Measurements from ENCODE around the gene MON2. TPM values are rescaled to one million over a fixed set of nuclear protein-coding genes. Genes with fewer than 3 reads are reported as not detected.

MON2 gene
- total RNA-seq, 2 experiments from 2014 or later: 29.2 to 29.8 TPM

DNA sequence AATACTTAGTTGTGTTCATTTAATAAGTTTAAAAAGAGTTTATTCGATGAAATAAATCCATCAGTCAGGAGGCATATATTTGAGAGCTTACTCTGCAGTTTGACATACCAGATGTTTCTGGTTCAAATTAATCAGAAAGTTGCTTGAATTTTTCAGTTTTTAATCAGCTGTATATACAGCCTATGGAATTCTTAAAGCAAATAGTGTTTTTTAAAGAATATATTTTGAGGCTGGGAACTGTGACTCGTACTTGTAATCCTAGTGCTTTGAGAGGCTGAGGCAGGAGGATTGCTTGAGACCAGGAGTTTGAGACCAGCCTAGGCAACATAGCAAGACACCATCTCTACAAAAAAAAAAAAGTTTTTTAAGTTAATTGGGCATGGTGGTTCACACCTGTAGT is 112.1 kb downstream of the MON2 start:
- H3K27me3 Mint-ChIP-seq (ENCODE audit: low read depth): no peaks in the 10 kb centered on the region
- no peak overlapping the region for H3K27ac Mint-ChIP-seq
- no peak overlapping the region for H3K4me3 Mint-ChIP-seq
- H3K4me1 Mint-ChIP-seq (ENCODE audit: low read depth): no peaks in the 10 kb centered on the region
- intact Hi-C loops (cut with micrococcal nuclease): no loop called here
- CTCF ChIA-PET: interaction anchor here (5.8 kb wide), 1 partner anchor 218 kb away, joined by 96 read pairs; no protein-coding TSS in a partner anchor
- no peak for DNase-seq
- H3K9me3 Mint-ChIP-seq: no peaks in the 10 kb centered on the region
- H3K36me3 Mint-ChIP-seq (ENCODE audit: low read depth): peaks cover 15% of the 10 kb centered on the region

DNA sequence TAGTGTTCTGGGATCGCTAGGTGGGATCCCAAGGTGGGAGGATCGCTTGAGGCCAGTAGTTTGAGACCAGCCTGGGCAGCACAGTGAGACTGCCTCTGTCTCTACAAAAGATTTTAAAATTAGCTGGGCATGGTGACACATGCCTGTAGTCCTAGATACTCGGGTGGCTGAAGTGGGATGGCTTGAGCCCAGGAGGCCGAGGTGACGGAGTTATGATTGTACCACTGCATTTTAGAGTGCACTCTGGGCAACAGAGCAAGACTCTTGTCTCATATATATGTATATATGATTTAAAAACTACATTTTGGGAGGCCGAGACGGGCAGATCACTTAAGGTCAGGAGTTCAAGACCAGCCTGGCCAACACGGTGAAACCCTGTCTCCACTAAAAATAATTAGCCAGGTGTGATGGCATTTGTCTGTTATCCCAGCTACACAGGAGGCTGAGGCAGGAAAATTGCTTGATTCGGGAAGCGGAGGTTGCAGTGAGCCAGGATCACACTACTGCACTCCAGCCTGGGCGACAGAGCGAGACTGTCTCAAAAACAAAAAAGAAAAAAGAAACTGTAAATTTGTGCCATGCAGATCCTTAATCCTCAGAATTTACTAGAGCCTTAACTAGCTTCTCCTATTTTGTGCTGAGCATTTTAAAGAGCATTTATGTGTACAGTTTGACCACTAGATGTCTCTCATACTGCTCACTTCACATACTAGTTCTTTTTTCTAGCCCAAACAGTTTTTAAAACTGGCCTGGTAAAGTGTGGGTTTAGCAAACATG is 114.8 kb downstream of the MON2 start:
- CTCF ChIA-PET: interaction anchor here (0.6 to 5.8 kb wide), 13 partner anchors 13 to 239 kb away, joined by 3 to 96 read pairs (median 3); no protein-coding TSS in a partner anchor
- no peak overlapping the region for H3K4me3 Mint-ChIP-seq
- no peak for DNase-seq
- H3K9me3 Mint-ChIP-seq: no peaks in the 10 kb centered on the region
- intact Hi-C loops (cut with micrococcal nuclease): loop anchor here (1.0 to 5.0 kb wide), 3 partner anchors 59 to 213 kb away; no protein-coding TSS in a partner anchor
- H3K36me3 Mint-ChIP-seq (ENCODE audit: low read depth): peaks cover 5% of the 10 kb centered on the region
- no peak overlapping the region for H3K27ac Mint-ChIP-seq
- no peaks in the 10 kb centered on the region for H3K4me1 Mint-ChIP-seq (ENCODE audit: low read depth)
- H3K27me3 Mint-ChIP-seq (ENCODE audit: low read depth): no peaks in the 10 kb centered on the region

DNA sequence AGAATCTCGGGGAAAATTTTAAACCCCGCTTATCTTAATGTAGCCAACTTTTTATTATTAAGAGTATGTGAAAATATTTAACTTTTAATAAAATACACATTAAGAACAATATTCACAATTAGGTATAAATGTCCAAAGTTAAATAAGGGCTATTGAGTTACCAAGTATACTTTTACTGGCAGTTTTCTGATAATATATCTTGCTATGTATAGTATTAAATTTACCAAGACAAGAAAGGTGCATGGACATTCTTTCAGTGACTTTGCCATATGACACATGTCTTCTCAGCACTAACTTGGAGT is 115.4 kb downstream of the MON2 start:
- Mint-ChIP-seq H3K4me1 (ENCODE audit: low read depth) (no peaks in the 10 kb centered on the region), H3K36me3 (ENCODE audit: low read depth) (peaks cover 8% of the 10 kb centered on the region), H3K27me3 (ENCODE audit: low read depth) (no peaks in the 10 kb centered on the region), H3K4me3 (no peak overlapping the region), H3K9me3 (no peaks in the 10 kb centered on the region), H3K27ac (no peak overlapping the region)
- CTCF ChIA-PET: interaction anchor here (0.6 to 5.8 kb wide), 10 partner anchors 13 to 221 kb away, joined by 3 to 96 read pairs (median 3); no protein-coding TSS in a partner anchor
- no peak for DNase-seq
- intact Hi-C loops (cut with micrococcal nuclease): loop anchor here (5.0 kb wide), 1 partner anchor 60 kb away; no protein-coding TSS in a partner anchor

DNA sequence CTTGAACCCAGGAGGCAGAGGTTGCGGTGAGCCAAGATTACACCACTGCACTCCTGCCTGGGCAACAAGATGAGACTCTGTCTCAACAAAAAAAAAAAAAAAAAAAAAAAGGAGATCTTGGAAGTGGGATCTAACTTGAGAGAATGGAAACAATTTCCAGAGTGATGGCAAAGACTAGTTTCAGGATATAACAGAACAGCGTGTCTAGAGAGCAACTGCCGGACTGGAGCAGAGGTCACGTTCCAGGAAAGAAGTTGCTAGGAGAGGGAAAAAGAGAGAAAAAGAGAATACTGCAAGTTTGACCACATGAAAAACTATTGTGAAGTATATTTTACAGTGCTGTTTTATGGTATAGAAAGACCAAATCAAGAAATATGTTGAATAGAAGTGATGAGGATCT is 118.0 kb downstream of the MON2 start:
- no peak for DNase-seq
- intact Hi-C loops (cut with micrococcal nuclease): loop anchor here (5.0 kb wide), 1 partner anchor 62 kb away; no protein-coding TSS in a partner anchor
- Mint-ChIP-seq H3K36me3 (ENCODE audit: low read depth) (peaks cover 14% of the 10 kb centered on the region), H3K4me1 (ENCODE audit: low read depth) (no peaks in the 10 kb centered on the region), H3K27me3 (ENCODE audit: low read depth) (no peaks in the 10 kb centered on the region), H3K27ac (no peak overlapping the region), H3K9me3 (no peaks in the 10 kb centered on the region), H3K4me3 (no peak overlapping the region)
- CTCF ChIA-PET: interaction anchor here (0.7 to 1.7 kb wide), 4 partner anchors 146 to 213 kb away, joined by 3 to 4 read pairs (median 3); no protein-coding TSS in a partner anchor

DNA sequence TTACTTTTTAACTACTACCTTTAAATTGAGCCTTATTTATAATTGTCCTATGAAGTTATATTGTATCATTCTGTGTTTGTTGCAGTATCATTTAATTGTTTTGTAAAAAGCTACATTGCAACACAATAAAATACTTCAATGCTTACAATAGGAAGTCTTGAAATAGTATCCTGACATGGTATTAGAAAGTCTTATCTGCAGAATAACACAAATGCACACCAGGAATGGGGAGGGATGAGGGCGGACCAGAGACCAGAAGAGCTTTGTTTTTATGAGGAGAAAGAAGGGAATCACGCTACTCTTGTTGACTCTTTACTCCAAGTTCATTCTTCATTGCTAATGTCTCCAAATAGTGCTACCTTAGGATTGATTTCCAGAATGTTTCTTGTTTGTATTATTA is 120.2 kb downstream of the MON2 start:
- Mint-ChIP-seq H3K9me3 (no peaks in the 10 kb centered on the region), H3K4me1 (ENCODE audit: low read depth) (no peaks in the 10 kb centered on the region), H3K36me3 (ENCODE audit: low read depth) (peaks cover 18% of the 10 kb centered on the region), H3K27ac (no peak overlapping the region), H3K4me3 (no peak overlapping the region), H3K27me3 (ENCODE audit: low read depth) (no peaks in the 10 kb centered on the region)
- intact Hi-C loops (cut with micrococcal nuclease): no loop called here
- CTCF ChIA-PET: interaction anchor here (0.6 to 1.2 kb wide), 2 partner anchors 91 to 213 kb away, joined by 3 read pairs; no protein-coding TSS in a partner anchor
- DNase-seq: no peak

DNA sequence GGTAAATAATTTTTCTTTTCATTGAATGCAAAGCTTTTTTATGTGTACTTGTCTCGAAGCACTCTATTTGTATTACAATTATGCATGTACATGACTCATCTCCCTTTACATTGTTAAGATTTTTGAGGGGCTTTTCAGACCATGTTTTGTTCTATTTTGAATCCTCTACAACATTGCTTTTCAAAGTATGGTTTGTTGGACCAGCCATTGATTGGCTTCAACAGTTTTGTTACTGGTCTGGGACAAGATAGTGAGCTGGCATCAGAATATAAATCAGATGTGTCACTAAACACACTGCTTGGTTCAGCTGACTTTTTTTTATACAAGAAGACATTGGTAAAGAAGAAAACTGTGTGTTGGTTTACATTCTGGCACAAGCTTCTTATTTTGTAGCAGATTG is 122.3 kb downstream of the MON2 start:
- CTCF ChIA-PET: no interaction called here
- Mint-ChIP-seq H3K27me3 (ENCODE audit: low read depth) (no peaks in the 10 kb centered on the region), H3K36me3 (ENCODE audit: low read depth) (peaks cover 18% of the 10 kb centered on the region), H3K9me3 (no peaks in the 10 kb centered on the region), H3K27ac (no peak overlapping the region), H3K4me1 (ENCODE audit: low read depth) (no peaks in the 10 kb centered on the region), H3K4me3 (no peak overlapping the region)
- DNase-seq: no peak
- intact Hi-C loops (cut with micrococcal nuclease): no loop called here

DNA sequence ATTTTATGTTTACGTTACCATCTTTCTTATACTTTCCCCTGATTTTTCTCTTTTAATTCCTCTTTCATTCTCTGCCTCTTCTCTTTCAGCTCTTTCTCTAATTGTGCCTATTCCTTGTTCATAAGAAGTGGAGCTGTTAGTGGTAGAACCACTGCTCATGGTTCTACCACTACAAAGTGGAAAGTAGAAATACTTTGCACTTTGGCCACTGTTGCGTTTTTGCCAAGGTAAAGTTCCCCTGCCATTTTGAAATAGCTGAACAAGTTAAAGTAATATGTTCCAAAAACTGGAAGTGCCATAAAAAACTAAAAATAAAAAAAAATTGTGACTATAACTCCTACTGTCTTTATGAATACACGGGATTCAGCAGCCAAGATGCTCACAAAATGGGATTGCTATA is 130.6 kb downstream of the MON2 start:
- DNase-seq: no peak
- Mint-ChIP-seq H3K27ac (no peak overlapping the region), H3K9me3 (no peaks in the 10 kb centered on the region), H3K4me3 (no peak overlapping the region), H3K4me1 (ENCODE audit: low read depth) (peaks cover 6% of the 10 kb centered on the region), H3K27me3 (ENCODE audit: low read depth) (no peaks in the 10 kb centered on the region), H3K36me3 (ENCODE audit: low read depth) (peaks cover 4% of the 10 kb centered on the region)
- CTCF ChIA-PET: no interaction called here
- intact Hi-C loops (cut with micrococcal nuclease): no loop called here

DNA sequence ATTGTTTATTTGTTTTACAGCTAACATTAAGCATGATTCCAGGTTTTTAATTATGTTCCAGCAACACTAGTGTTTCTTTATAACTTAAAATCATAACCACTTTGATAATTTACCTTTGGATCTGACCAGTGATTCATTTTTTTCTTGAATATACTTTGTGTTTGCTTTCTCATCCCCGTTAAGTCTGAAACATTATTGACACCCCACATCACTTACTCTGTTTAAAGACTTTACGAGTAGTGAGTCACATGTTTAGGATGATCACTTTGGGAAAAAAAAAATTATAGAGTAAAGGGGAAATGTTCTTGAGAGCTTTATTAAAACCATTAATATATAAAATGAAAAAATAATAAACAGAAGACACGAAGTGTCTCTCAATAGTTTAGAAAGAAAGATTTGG is 132.2 kb downstream of the MON2 start:
- Mint-ChIP-seq H3K27ac (no peak overlapping the region), H3K27me3 (ENCODE audit: low read depth) (no peaks in the 10 kb centered on the region), H3K4me1 (ENCODE audit: low read depth) (peaks cover 6% of the 10 kb centered on the region), H3K4me3 (no peak overlapping the region), H3K36me3 (ENCODE audit: low read depth) (no peaks in the 10 kb centered on the region), H3K9me3 (no peaks in the 10 kb centered on the region)
- CTCF ChIA-PET: interaction anchor here (0.7 to 1.4 kb wide), 2 partner anchors 87 to 164 kb away, joined by 3 read pairs; no protein-coding TSS in a partner anchor
- intact Hi-C loops (cut with micrococcal nuclease): no loop called here
- DNase-seq: no peak

DNA sequence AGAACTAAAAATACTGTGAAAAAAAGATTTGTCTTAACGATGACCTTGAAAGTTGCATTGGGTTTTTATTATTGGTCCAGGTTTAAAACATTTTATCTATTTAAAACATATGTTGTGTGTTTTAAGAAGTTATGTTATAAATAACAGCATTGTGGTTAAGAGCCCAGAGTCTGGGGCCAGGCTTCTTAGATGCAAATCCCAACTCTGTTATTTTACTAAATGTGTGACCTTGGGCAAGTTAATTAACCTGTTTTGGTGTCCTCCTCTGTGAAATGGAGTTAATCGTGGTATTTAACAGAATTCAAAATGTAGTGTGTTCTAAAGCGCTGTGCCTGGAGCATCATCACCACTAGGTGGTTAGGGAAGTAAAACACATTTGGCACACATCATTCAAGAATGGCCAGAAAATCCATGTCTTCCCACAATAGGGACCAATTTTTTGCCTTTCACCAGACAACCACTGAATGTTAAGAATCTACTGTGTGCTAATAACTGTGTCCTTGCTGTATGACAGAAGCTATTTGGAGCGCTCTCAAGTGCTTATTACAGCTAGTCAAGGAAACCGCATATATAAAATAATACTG is 133.3 kb downstream of the MON2 start:
- Mint-ChIP-seq H3K9me3 (no peaks in the 10 kb centered on the region), H3K4me3 (no peak overlapping the region), H3K27ac (no peak overlapping the region), H3K4me1 (ENCODE audit: low read depth) (peaks cover 15% of the 10 kb centered on the region), H3K27me3 (ENCODE audit: low read depth) (no peaks in the 10 kb centered on the region), H3K36me3 (ENCODE audit: low read depth) (no peaks in the 10 kb centered on the region)
- intact Hi-C loops (cut with micrococcal nuclease): loop anchor here (10.0 kb wide), 1 partner anchor 1175 kb away; the partner anchor contains the start of gene RXYLT1
- CTCF ChIA-PET: interaction anchor here (1.0 to 1.4 kb wide), 2 partner anchors 165 kb away, joined by 3 to 4 read pairs; no protein-coding TSS in a partner anchor
- DNase-seq: no peak

DNA sequence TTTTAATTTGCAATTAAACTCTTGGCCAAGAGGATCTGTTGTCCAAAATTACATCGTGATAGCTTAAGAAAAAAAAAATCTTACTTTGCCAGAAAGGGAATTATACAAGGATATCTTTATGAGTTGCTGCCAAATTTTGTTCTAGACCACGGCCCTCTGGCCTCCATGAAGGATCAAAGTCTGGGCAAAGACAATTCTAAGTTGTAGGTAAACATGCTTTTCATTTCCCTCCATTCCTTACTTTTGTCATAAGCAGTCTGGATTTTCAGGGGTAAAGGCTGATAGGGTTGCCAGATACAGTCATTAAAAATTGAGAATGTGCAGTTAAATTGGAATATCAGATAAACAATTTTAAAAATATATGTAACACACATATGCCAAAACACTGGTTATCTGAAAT is 135.1 kb downstream of the MON2 start:
- peaks cover 31% of the 10 kb centered on the region for H3K4me1 Mint-ChIP-seq (ENCODE audit: low read depth)
- intact Hi-C loops (cut with micrococcal nuclease): loop anchor here (1.0 to 10.0 kb wide), 5 partner anchors 31 to 1173 kb away; partner anchors contain the start of genes MON2, RXYLT1 and USP15
- no peak for DNase-seq
- H3K27me3 Mint-ChIP-seq (ENCODE audit: low read depth): no peaks in the 10 kb centered on the region
- CTCF ChIA-PET: interaction anchor here (1.8 kb wide), 1 partner anchor 195 kb away, joined by 10 read pairs; no protein-coding TSS in a partner anchor
- H3K36me3 Mint-ChIP-seq (ENCODE audit: low read depth): no peaks in the 10 kb centered on the region
- H3K27ac Mint-ChIP-seq: peak overlapping the region; percentile 99
- no peak overlapping the region for H3K4me3 Mint-ChIP-seq
- no peaks in the 10 kb centered on the region for H3K9me3 Mint-ChIP-seq

DNA sequence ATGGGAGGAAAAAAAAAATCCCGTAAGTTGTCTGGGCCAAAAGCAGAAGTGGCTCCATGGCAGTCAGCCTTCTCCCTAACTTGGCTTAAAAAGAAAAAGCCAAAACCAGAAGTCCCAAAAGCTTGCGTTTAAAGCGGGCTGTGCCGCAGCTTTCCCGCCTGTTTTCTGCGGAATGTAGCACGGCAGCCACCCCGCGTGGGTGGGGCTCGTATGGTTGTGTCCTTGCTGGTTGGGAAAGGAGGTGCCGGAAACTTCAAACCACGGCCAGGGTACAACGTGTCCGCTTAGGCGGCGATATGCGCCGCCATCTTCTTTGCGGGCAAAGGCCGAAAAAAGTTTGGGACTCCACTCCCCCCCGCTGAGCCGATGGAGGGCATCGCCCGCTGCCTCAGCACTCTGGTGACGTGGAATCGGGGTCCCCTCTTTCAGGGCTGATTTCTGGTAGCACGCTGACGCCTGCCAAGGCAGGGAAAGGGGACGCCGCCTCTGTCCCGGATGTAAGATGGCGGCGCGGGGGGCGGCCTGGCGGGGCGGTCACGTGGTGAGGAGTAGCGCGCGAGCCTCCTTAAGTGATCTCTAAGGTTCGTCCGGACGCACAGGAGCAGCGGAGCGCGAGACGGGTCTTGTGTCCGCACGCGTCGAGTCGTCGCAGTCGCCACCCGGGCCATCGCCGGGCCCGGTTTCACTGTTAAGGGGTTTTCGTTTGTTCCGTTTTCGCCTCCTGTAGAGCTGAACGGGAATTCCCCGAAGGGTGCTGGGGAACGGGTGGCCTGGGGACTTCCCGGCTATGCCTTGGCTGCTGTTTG is 135.8 kb downstream of the MON2 start:
- Mint-ChIP-seq H3K9me3 (no peaks in the 10 kb centered on the region), H3K4me1 (ENCODE audit: low read depth) (peaks cover 35% of the 10 kb centered on the region), H3K27ac (peak overlapping the region; percentile 99), H3K36me3 (ENCODE audit: low read depth) (no peaks in the 10 kb centered on the region), H3K27me3 (ENCODE audit: low read depth) (no peaks in the 10 kb centered on the region), H3K4me3 (peak overlapping the region; percentile 86)
- intact Hi-C loops (cut with micrococcal nuclease): loop anchor here (1.0 to 10.0 kb wide), 8 partner anchors 30 to 1172 kb away; partner anchors contain the start of genes MON2, RXYLT1 and USP15
- CTCF ChIA-PET: interaction anchor here (0.8 to 2.1 kb wide), 11 partner anchors 9 to 197 kb away, joined by 3 to 10 read pairs (median 4); no protein-coding TSS in a partner anchor
- DNase-seq: peak; percentile 87
